Fibroblast of the aortic adventitia (primary cell): ENCODE data around the gene AFF2. TPM values are rescaled to one million over a fixed set of nuclear protein-coding genes. Genes with fewer than 3 reads are reported as not detected.
A peak's percentile ranks its signal among the peaks of the same experiment; 100 is the strongest.

Source experiments
- DNase-seq: peaks from one replicate; pipeline ENCODE4 v3.0.0-alpha.2; 2010; ENCODE audit warnings: low read depth
- H3K4me3 ChIP-seq: 2 replicates; pipeline ENCODE4 v1.5.1; 2011; ENCODE audit warnings: low read depth, mild to moderate bottlenecking, control low read depth, low read length, moderate library complexity
- CTCF ChIP-seq: IDR thresholded peaks from 2 replicates; pipeline ENCODE4 v1.5.1; 2011; ENCODE audit warnings: mild to moderate bottlenecking, low read length, control low read depth, inconsistent platforms; ENCODE audit not compliant: insufficient read depth
- total RNA-seq: library from RNA; depleted of rRNA; stranded (reverse); fragments of >200 nt; gene quantifications from 2 replicates; pipeline ENCODE4 v1.2.3, GENCODE V29; 2012; ENCODE audit warnings: low replicate concordance

Gene AFF2
- total RNA-seq, 1 donor: 6.6 TPM

GRCh38 chrX:148811236-148811635 lies 310.8 kb downstream of the AFF2 start:
- DNase-seq: peak; percentile 46
- no peak for TF ChIP-seq CTCF
- no peak overlapping the region for H3K4me3 ChIP-seq

- DNase-seq: no peak
- no peak for TF ChIP-seq CTCF
- H3K4me3 ChIP-seq: no peak overlapping the region
Observed at GRCh38 chrX:148813422-148813821, 313.0 kb downstream of the AFF2 start.

- TF ChIP-seq CTCF: no peak
- DNase-seq: no peak
- H3K4me3 ChIP-seq: no peak overlapping the region
Observed at GRCh38 chrX:148813967-148814366, 313.6 kb downstream of the AFF2 start.

- peak; percentile 9 for DNase-seq
- TF ChIP-seq CTCF: no peak
- H3K4me3 ChIP-seq: no peak overlapping the region
Observed at GRCh38 chrX:148815218-148815961, 315.0 kb downstream of the AFF2 start.

GRCh38 chrX:148823986-148824385 lies 323.6 kb downstream of the AFF2 start:
- DNase-seq: no peak
- H3K4me3 ChIP-seq: no peak overlapping the region
- no peak for TF ChIP-seq CTCF

GRCh38 chrX:148825696-148826095 lies 325.3 kb downstream of the AFF2 start:
- no peak overlapping the region for H3K4me3 ChIP-seq
- no peak for TF ChIP-seq CTCF
- no peak for DNase-seq

GRCh38 chrX:148836741-148837140 lies 336.3 kb downstream of the AFF2 start:
- no peak for DNase-seq
- no peak for TF ChIP-seq CTCF
- no peak overlapping the region for H3K4me3 ChIP-seq
